HG03175 (cell line): ENCODE results near the gene ELFN2.
"Not testable (repeated sequence)": the region's sequence is repeated elsewhere in the genome, so short reads cannot be mapped to it uniquely, and the experiment has no call there.

Experiments used
- ATAC-seq: cut with Tn5 transposase; IDR thresholded peaks from one replicate; pipeline ENCODE4 v1.9.1; 2021; ENCODE audit warnings: mild to moderate bottlenecking, moderate library complexity; ENCODE audit not compliant: unreplicated experiment

Gene ELFN2

GRCh38 chr22:37340331-37341262 lies 86.7 kb downstream of the ELFN2 start:
- no peak for ATAC-seq

- no peak for ATAC-seq
Observed at GRCh38 chr22:37338539-37339246, 88.6 kb downstream of the ELFN2 start.

- no peak for ATAC-seq
Observed at GRCh38 chr22:37337204-37337943, 89.9 kb downstream of the ELFN2 start.

GRCh38 chr22:37336579-37336978 lies 90.7 kb downstream of the ELFN2 start:
- ATAC-seq, result no peak

GRCh38 chr22:37335806-37336199 lies 91.5 kb downstream of the ELFN2 start:
- no peak for ATAC-seq

GRCh38 chr22:37334859-37335805 lies 92.1 kb downstream of the ELFN2 start:
- ATAC-seq, result no peak

GRCh38 chr22:37334461-37334858 lies 92.8 kb downstream of the ELFN2 start:
- ATAC-seq, result no peak

- no peak for ATAC-seq
Observed at GRCh38 chr22:37333724-37334460, 93.4 kb downstream of the ELFN2 start.

- ATAC-seq, result no peak
Observed at GRCh38 chr22:37331856-37332536, 95.3 kb downstream of the ELFN2 start.

GRCh38 chr22:37331034-37331428 lies 96.2 kb downstream of the ELFN2 start:
- no peak for ATAC-seq

GRCh38 chr22:37330200-37331033 lies 96.9 kb downstream of the ELFN2 start:
- no peak for ATAC-seq

GRCh38 chr22:37329238-37330140 lies 97.8 kb downstream of the ELFN2 start:
- ATAC-seq, result no peak

GRCh38 chr22:37328538-37329237 lies 98.6 kb downstream of the ELFN2 start:
- not testable (repeated sequence) for ATAC-seq

- no peak for ATAC-seq
Observed at GRCh38 chr22:37328017-37328416, 99.3 kb downstream of the ELFN2 start.

GRCh38 chr22:37326726-37327125 lies 100.6 kb downstream of the ELFN2 start:
- no peak for ATAC-seq

- no peak for ATAC-seq
Observed at GRCh38 chr22:37325039-37325395, 102.3 kb downstream of the ELFN2 start.
